Smooth muscle cell (in vitro differentiated cells): ENCODE data around the gene SUGT1. TPM values are rescaled to one million over a fixed set of nuclear protein-coding genes. Genes with fewer than 3 reads are reported as not detected.

Experiments used
- DNase-seq: peaks from one replicate; lab custom pipeline; 2025; ENCODE audit not compliant: unreplicated experiment; lab: John Stamatoyannopoulos, UW
- H2AFZ ChIP-seq: fragments of 200-600 bp; sonication (generic); 2 replicates; pipeline ENCODE4 v1.6.0; 2016; ENCODE audit warnings: antibody characterized with exemption, low read depth, mild to moderate bottlenecking
- H3F3A ChIP-seq: fragments of 200-600 bp; sonication (generic); 2 replicates; pipeline ENCODE4 v1.6.0; 2017; ENCODE audit warnings: antibody characterized with exemption, low read depth
- H3K27ac ChIP-seq: fragments of 200-600 bp; sonication (generic); 2 replicates; pipeline ENCODE4 v1.5.1; 2016; ENCODE audit warnings: low read depth, mild to moderate bottlenecking
- H3K27me3 ChIP-seq: fragments of 200-600 bp; sonication (generic); 2 replicates; pipeline ENCODE4 v1.6.1; 2016; ENCODE audit warnings: low read depth, mild to moderate bottlenecking
- H3K36me3 ChIP-seq: fragments of 200-600 bp; sonication (generic); 2 replicates; pipeline ENCODE4 v1.5.1; 2016; ENCODE audit warnings: low read depth
- H3K4me1 ChIP-seq: fragments of 200-600 bp; sonication (generic); 2 replicates; pipeline ENCODE4 v1.5.1; 2016; ENCODE audit warnings: low read depth
- H3K4me2 ChIP-seq: fragments of 200-600 bp; sonication (generic); 2 replicates; pipeline ENCODE4 v1.6.0; 2016; ENCODE audit warnings: mild to moderate bottlenecking
- H3K4me3 ChIP-seq: fragments of 200-600 bp; sonication (generic); 2 replicates; pipeline ENCODE4 v1.5.1; 2016; ENCODE audit warnings: mild to moderate bottlenecking
- H3K79me2 ChIP-seq: fragments of 200-600 bp; sonication (generic); 2 replicates; pipeline ENCODE4 v1.6.0; 2016; ENCODE audit warnings: low read depth, mild to moderate bottlenecking
- H3K9ac ChIP-seq: fragments of 200-600 bp; sonication (generic); 2 replicates; pipeline ENCODE4 v1.6.0; 2016; ENCODE audit warnings: low read depth
- H3K9me3 ChIP-seq: fragments of 200-600 bp; sonication (generic); replicated peaks from 2 replicates; pipeline ENCODE4 v1.5.1; 2016; ENCODE audit warnings: low read depth
- H4K20me1 ChIP-seq: fragments of 200-600 bp; sonication (generic); 2 replicates; pipeline ENCODE4 v1.6.0; 2016; ENCODE audit warnings: low read depth
- WGBS: methylation state at CpG from one replicate; pipeline ENCODE4 v1.1.7; 2016; ENCODE audit warnings: low lambda C conversion rate; 5-methylcytosine and 5-hydroxymethylcytosine counted together
- polyA plus RNA-seq: library from polyadenylated mRNA; unstranded; fragments of >200 nt; fragmentation: Nextera tagmentation; extraction: Ambion mirVana; gene quantifications from 2 replicates; pipeline ENCODE4 v1.2.1, GENCODE V29; 2016
- total RNA-seq: library from RNA; depleted of rRNA; stranded (reverse); fragments of >200 nt; gene quantifications from 2 replicates; pipeline ENCODE4 v1.2.3, GENCODE V29; 2014
- TF ChIP-seq, protein P1 (sequence below): fragments of 200-600 bp; sonication (generic); IDR thresholded peaks from 2 replicates; pipeline ENCODE4 v1.5.1; 2017; ENCODE audit warnings: borderline replicate concordance, mild to moderate bottlenecking, antibody characterized with exemption; ENCODE audit not compliant: insufficient read depth, poor library complexity, severe bottlenecking

Gene SUGT1
- total and polyA plus RNA-seq, 2 experiments from 2014 or later: 54.3 to 64.4 TPM

DNA sequence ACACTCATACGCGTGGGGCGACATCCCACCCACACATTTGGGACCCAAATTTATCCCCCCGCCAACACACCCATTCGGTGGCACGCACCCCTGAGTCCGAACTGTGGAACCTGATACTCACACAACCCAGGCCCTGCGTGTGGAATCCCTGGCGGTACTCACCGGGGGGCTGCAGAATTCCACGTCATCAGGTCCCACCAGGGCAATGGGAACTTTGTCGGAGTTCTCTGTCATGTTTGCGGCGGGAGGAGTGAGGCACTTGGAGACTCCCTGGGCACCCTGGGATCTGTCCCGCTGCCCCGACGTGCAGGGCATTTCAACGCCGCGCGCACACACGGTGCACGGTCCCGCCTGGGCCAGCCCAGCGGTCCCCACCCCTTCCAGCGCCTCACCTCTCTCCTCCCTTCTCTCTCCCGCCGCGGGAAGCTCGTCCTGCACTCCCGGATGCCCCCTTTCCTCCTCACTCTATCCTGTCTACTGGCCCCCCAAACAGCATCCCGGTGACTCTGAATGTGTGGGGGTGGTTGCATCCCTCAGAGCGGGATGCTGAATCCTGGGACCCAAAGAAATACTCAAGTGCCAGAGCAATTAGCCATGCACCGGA lies 86.9 kb downstream of the SUGT1 start, which contains the start of gene CNMD:
Gene CNMD (minus strand): TSS at position 353 of the 604 bp plus-strand sequence. CDS start 119 bp downstream, at position 234.
- H3K4me3 ChIP-seq: peak within 1 kb of the TSS; percentile 52

DNA sequence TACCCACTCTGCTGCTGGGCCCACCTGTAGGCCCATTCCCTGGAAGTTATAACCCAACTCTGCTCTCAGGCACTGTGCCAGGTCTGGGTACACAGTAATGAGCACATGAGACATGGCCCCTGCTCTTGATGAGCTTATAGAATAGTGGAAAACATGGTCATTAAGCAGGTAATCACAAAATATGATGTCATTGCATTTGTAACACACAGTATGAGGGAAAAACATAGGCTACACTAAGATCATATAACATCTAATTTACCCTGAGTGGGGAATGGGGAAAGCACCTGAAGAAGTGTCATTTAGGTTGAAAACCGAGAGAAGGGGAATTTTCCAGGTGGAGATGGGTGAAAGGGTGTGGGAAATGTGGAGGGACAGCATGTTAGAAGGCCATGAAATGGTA lies 90.9 kb downstream of the SUGT1 start:
- Histone ChIP-seq H3K4me3 (no peak overlapping the region), H3K9ac (no peak overlapping the region), H3F3A (no peaks in the 10 kb centered on the region), H3K36me3 (no peaks in the 10 kb centered on the region), H3K9me3 (no peaks in the 10 kb centered on the region), H4K20me1 (no peaks in the 10 kb centered on the region), H3K27me3 (peaks cover 39% of the 10 kb centered on the region), H3K27ac (no peak overlapping the region), H3K4me1 (peaks cover 1% of the 10 kb centered on the region), H3K4me2 (no peak overlapping the region), H3K79me2 (no peaks in the 10 kb centered on the region), H2AFZ (no peak overlapping the region)
- 77% methylated on average over 1 of the region's 1 CpG for WGBS
- no peak for DNase-seq
- TF ChIP-seq, protein P1, sequence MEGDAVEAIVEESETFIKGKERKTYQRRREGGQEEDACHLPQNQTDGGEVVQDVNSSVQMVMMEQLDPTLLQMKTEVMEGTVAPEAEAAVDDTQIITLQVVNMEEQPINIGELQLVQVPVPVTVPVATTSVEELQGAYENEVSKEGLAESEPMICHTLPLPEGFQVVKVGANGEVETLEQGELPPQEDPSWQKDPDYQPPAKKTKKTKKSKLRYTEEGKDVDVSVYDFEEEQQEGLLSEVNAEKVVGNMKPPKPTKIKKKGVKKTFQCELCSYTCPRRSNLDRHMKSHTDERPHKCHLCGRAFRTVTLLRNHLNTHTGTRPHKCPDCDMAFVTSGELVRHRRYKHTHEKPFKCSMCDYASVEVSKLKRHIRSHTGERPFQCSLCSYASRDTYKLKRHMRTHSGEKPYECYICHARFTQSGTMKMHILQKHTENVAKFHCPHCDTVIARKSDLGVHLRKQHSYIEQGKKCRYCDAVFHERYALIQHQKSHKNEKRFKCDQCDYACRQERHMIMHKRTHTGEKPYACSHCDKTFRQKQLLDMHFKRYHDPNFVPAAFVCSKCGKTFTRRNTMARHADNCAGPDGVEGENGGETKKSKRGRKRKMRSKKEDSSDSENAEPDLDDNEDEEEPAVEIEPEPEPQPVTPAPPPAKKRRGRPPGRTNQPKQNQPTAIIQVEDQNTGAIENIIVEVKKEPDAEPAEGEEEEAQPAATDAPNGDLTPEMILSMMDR: no peak

More for the DNA sequence above, 86.9 kb downstream of the SUGT1 start, which contains the start of gene CNMD:
- no peaks in the 10 kb centered on the region for H3K9me3 ChIP-seq
- no peaks in the 10 kb centered on the region for H3K36me3 ChIP-seq
- WGBS: 5% methylated on average over 21 of the region's 34 CpGs
- no peaks in the 10 kb centered on the region for H4K20me1 ChIP-seq
- no peak within 1 kb of the TSS for H3K9ac ChIP-seq
- DNase-seq: no peak
- H3K4me2 ChIP-seq: peak within 1 kb of the TSS; percentile 94
- no peaks in the 10 kb centered on the region for H3F3A ChIP-seq
- H3K27ac ChIP-seq: no peak within 1 kb of the TSS
- TF ChIP-seq, protein P1: no peak
- peaks cover 53% of the 10 kb centered on the region for H3K27me3 ChIP-seq
- no peaks in the 10 kb centered on the region for H3K79me2 ChIP-seq
- H2AFZ ChIP-seq: peak within 1 kb of the TSS; percentile 87
- peaks cover 11% of the 10 kb centered on the region for H3K4me1 ChIP-seq

DNA sequence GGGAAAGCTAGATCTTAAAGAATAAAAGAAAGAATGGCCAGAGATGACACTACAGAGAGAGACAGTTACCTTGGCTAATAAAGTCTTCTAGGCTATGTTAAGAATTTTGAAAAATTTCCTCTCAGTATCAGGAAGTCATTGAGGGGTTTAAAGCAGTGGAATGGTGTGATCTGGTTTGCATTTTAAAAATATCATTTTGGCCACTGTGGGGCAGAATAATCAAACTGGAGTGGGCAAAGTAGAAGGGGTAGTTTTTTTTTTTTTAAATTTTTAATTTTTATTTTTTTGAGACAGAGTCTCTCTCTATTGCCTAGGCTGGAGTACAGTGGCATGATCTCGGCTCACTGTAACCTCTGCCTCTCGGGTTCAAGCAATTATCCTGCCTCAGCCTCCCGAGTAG lies 91.4 kb downstream of the SUGT1 start:
- Histone ChIP-seq H3K4me3 (no peak overlapping the region), H4K20me1 (no peaks in the 10 kb centered on the region), H3K79me2 (no peaks in the 10 kb centered on the region), H3K36me3 (no peaks in the 10 kb centered on the region), H2AFZ (no peak overlapping the region), H3F3A (no peaks in the 10 kb centered on the region), H3K4me1 (no peaks in the 10 kb centered on the region), H3K27ac (no peak overlapping the region), H3K27me3 (peaks cover 35% of the 10 kb centered on the region), H3K9ac (no peak overlapping the region), H3K9me3 (no peaks in the 10 kb centered on the region), H3K4me2 (no peak overlapping the region)
- WGBS: 96% methylated on average over 3 of the region's 3 CpGs
- TF ChIP-seq, protein P1: peak; percentile 8
- DNase-seq: no peak
